Body of pancreas (tissue), 4 donors: ENCODE measurements around the gene TC2N. TPM values are rescaled to one million over a fixed set of nuclear protein-coding genes. Genes with fewer than 3 reads are reported as not detected.

Experiments used
- ATAC-seq: fragments of 150-250 bp; one replicate; pipeline ENCODE4 v1.9.1; 2016
- DNase-seq, 4 donors: peaks; one replicate each; pipeline ENCODE4 v3.0.0-alpha.2; 2019
- H3K27ac ChIP-seq, 4 donors: fragments of 200-600 bp; sonication (generic); 1 replicate in 3 of 4; 2 replicates in 1 of 4; pipeline versions ENCODE4 v1.5.1 to v1.6.1; 2016 to 2019; ENCODE audit warnings: mild to moderate bottlenecking in 1 of 4, mixed read lengths in 1 of 4, moderate library complexity in 1 of 4
- H3K27me3 ChIP-seq, 2 donors: fragments of 200-600 bp; sonication (generic); one replicate each; pipeline ENCODE4 v1.6.0; 2016; ENCODE audit warnings: mild to moderate bottlenecking in 1 of 2
- H3K36me3 ChIP-seq, 2 donors: fragments of 200-600 bp; sonication (generic); replicated peaks in 1 of 2; 2 replicates each; pipeline ENCODE4 v1.5.1; 2016; ENCODE audit warnings: low read depth in 2 of 2; ENCODE audit not compliant: insufficient read depth in 1 of 2
- H3K4me1 ChIP-seq: fragments of 200-600 bp; sonication (generic); one replicate; pipeline ENCODE4 v1.6.0; 2016
- H3K4me3 ChIP-seq, 2 donors: fragments of 200-600 bp; sonication (generic); 1 replicate in 1 of 2; 2 replicates in 1 of 2; pipeline ENCODE4 v1.5.1; 2016 to 2019
- H3K9me3 ChIP-seq, 3 donors: fragments of 200-600 bp; sonication (generic); 1 replicate in 2 of 3; 2 replicates in 1 of 3; pipeline ENCODE4 v1.5.1; 2016
- POLR2A ChIP-seq, 3 donors: fragments of 450-650 bp; IDR thresholded peaks; one replicate each; pipeline ENCODE4 v1.6.1; 2016; ENCODE audit warnings: antibody characterized with exemption in 3 of 3, mild to moderate bottlenecking in 2 of 3
- WGBS, 2 donors: methylation state at CpG; one replicate each; pipeline ENCODE4 v1.1.5; 2017; 5-methylcytosine and 5-hydroxymethylcytosine counted together
- intact Hi-C: fragments of 100-400 bp; cut with DNase I; formaldehyde crosslinking; loops from one replicate; pipeline ENCODE4 v1.15.1; 2023
- total RNA-seq, 2 donors: library from RNA; depleted of rRNA; stranded (reverse); fragments of >200 nt; gene quantifications; one replicate each; pipeline ENCODE4 v1.1.0, GENCODE V29; 2016
- TF ChIP-seq, protein P1 (sequence below), 7 experiments: fragments of 450-650 bp in 4 of 7; fragments of 200-600 bp in 3 of 7; sonication (generic) in 3 of 7; IDR thresholded peaks; one replicate each; pipeline ENCODE4 v1.5.1; 2016 to 2019; ENCODE audit warnings: antibody characterized with exemption in 7 of 7

The TC2N gene
- total RNA-seq, 2 donors from 2014 or later: 105 to 168 TPM

DNA sequence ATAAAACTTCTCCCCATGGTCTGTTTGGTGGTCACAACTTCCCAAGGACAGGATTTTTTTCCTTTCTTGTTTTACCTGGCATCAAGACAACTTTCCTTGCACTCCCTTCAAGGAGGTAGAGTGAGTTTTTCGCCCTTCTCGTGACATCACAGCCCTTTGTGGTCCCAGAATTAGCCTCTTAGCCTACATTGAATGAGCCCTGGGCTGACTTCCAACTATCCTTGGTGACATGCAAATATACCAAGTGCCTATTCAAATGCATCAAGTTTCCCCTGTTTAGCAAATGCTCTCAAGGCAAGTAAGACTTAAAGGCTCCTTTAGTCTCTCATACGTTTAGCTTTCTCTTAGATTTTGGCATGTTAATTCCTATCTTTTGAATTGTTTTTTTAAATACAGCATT is 36.6 kb downstream of the TC2N start:
- TF ChIP-seq POLR2A (IDR thresholded peaks at IDR 0.05): peak in 2 of 3 donors; percentile 28 to 47
- TF ChIP-seq, protein P1, sequence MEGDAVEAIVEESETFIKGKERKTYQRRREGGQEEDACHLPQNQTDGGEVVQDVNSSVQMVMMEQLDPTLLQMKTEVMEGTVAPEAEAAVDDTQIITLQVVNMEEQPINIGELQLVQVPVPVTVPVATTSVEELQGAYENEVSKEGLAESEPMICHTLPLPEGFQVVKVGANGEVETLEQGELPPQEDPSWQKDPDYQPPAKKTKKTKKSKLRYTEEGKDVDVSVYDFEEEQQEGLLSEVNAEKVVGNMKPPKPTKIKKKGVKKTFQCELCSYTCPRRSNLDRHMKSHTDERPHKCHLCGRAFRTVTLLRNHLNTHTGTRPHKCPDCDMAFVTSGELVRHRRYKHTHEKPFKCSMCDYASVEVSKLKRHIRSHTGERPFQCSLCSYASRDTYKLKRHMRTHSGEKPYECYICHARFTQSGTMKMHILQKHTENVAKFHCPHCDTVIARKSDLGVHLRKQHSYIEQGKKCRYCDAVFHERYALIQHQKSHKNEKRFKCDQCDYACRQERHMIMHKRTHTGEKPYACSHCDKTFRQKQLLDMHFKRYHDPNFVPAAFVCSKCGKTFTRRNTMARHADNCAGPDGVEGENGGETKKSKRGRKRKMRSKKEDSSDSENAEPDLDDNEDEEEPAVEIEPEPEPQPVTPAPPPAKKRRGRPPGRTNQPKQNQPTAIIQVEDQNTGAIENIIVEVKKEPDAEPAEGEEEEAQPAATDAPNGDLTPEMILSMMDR (IDR thresholded peaks at IDR 0.05): no peak
- H3K36me3 ChIP-seq: no peaks in the 10 kb centered on the region
- intact Hi-C loops: loop anchor here (10.0 kb wide), 1 partner anchor 54 kb away; no protein-coding TSS in a partner anchor
- H3K27ac ChIP-seq: peak overlapping the region in 3 of 4 donors; percentile 37 to 99 (median 76)
- peaks cover 44% of the 10 kb centered on the region for H3K4me1 ChIP-seq
- no peak overlapping the region for H3K4me3 ChIP-seq
- peak; percentile 53 to 74 (median 71) for DNase-seq
- WGBS, 2 donors: 18 to 32% methylated on average over 3 of the region's 3 CpGs
- no peaks in the 10 kb centered on the region for H3K27me3 ChIP-seq
- no peaks in the 10 kb centered on the region for H3K9me3 ChIP-seq
- peak; percentile 47 for ATAC-seq

DNA sequence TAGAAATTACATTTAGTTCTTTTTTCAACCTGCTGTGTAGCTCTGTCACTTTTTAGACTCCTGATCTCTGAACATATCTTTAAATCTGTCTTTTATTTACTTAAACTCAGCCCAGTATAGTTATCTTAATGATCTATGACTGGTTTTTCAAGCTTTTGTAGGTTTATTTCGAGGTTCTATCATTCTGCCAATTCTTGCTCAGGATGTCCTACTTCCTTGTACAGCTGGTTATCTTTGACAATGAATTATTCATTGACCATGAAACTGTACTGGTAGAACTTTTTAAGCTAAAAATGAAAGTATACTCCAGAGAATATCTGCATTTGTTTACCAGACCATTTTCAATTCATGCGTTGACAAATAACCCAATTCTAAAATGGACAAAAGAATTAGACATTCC is 37.8 kb downstream of the TC2N start:
- DNase-seq (no peak), ATAC-seq (peak; percentile 45)
- Histone ChIP-seq H3K36me3 (no peaks in the 10 kb centered on the region), H3K27ac (peak overlapping the region; percentile 23 to 99 (median 54)), H3K4me3 (no peak overlapping the region), H3K9me3 (no peaks in the 10 kb centered on the region), H3K4me1 (peaks cover 55% of the 10 kb centered on the region), H3K27me3 (no peaks in the 10 kb centered on the region)
- 6 to 13% methylated on average over 2 of the region's 2 CpGs for WGBS, 2 donors
- TF ChIP-seq, protein P1 (IDR thresholded peaks at IDR 0.05): no peak
- no peak for TF ChIP-seq POLR2A (IDR thresholded peaks at IDR 0.05)
- intact Hi-C loops: no loop called here

DNA sequence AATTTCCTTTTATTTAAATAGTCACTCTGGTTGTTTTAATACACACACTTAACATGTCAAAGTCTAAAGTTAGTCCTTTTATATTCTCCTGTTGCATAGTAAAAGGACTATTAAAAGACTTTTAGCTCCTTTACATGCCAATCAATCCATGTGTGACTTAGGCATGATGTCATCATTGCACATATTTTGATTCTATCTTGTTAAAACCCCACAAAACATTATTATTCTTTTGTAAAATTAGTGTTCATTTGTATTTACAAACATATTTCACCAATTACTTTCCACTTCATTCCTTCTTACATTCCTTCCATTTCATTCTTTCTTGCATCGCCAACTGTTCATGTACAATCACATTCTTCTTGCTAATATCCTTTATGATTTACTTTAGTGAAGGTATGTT is 39.6 kb downstream of the TC2N start:
- Histone ChIP-seq H3K9me3 (no peaks in the 10 kb centered on the region), H3K36me3 (no peaks in the 10 kb centered on the region), H3K4me1 (peaks cover 73% of the 10 kb centered on the region), H3K27me3 (no peaks in the 10 kb centered on the region), H3K27ac (peak overlapping the region in 1 of 4 donors; percentile 99), H3K4me3 (no peak overlapping the region)
- 93% methylated on average over 1 of the region's 1 CpG for WGBS, 2 donors
- DNase-seq (no peak), ATAC-seq (no peak)
- intact Hi-C loops: no loop called here
- TF ChIP-seq POLR2A (IDR thresholded peaks at IDR 0.05): no peak
- TF ChIP-seq, protein P1 (IDR thresholded peaks at IDR 0.05): no peak

DNA sequence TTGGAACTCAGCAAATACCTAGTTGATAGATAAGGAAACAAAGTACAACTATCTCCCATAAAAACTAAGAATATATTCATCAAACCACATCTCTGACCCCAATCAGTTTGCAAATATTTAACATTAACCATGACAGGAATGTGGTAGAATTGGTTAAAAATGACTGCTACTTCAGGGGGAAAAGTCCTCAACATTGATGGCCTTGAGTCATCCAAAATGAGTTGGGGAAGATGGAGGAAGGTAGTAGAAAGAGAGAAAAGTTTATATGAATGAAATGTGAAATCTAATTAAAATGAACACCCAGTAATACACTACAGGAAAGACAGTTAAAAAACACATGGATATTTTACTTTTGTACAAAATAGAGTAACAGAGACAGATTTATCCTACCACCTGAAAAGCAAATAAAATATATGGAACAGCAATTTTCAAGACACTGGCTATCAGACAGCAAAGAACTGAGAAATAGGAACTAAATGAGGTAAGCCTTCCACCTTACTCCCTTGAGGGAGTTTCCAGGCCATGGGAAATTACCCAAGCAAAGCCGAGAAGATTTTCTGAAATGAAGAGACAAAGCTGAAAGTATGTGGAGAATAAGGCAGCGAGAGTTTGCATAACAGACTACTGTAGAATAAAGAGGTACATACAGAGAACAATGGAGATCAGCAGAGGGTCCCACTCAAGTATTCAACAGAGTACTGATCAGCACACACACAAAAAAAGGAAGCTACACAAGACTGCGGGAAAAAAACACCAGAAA is 49.6 kb downstream of the TC2N start:
- Histone ChIP-seq H3K9me3 (no peaks in the 10 kb centered on the region), H3K4me3 (no peak overlapping the region), H3K36me3 (no peaks in the 10 kb centered on the region), H3K27me3 (no peaks in the 10 kb centered on the region), H3K27ac (no peak overlapping the region), H3K4me1 (peaks cover 62% of the 10 kb centered on the region)
- DNase-seq (no peak), ATAC-seq (no peak)
- 44 to 60% methylated on average over 3 of the region's 3 CpGs for WGBS, 2 donors
- TF ChIP-seq, protein P1 (IDR thresholded peaks at IDR 0.05): no peak
- TF ChIP-seq POLR2A (IDR thresholded peaks at IDR 0.05): no peak
- intact Hi-C loops: no loop called here

DNA sequence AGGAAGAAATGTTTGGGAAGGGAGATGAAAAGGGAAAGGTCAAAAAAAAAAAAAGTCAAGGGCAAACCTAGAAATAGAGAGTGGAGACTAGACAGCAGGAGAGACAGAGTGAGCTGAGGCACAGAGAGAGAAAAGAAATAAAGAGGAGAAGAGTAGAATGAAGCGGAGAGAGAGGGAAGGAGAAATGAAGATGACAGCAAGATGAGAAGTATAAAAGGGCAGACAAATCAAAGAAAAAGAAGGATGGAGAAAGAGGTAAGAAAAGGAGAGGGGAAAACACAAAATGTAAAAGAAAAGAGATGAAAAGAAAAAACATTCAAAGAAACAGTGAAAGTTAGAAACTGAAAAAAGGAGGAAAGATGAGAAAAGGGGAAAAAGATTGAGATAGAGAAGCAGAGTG is 53.0 kb downstream of the TC2N start:
- Histone ChIP-seq H3K27ac (peak overlapping the region in 1 of 4 donors; percentile 13), H3K4me1 (peaks cover 50% of the 10 kb centered on the region), H3K4me3 (no peak overlapping the region), H3K36me3 (peaks cover 0 to 15% of the 10 kb centered on the region in 2 donors), H3K9me3 (no peaks in the 10 kb centered on the region), H3K27me3 (no peaks in the 10 kb centered on the region)
- WGBS, 2 donors: 95 to 100% methylated on average over 1 of the region's 1 CpG
- TF ChIP-seq, protein P1 (IDR thresholded peaks at IDR 0.05): no peak
- no peak for TF ChIP-seq POLR2A (IDR thresholded peaks at IDR 0.05)
- no peak for DNase-seq
- intact Hi-C loops: no loop called here
- no peak for ATAC-seq
